Astrocyte of the spinal cord (primary cell): ENCODE results near the gene ABCA13.

Source experiments
- DNase-seq: peaks from one replicate; pipeline ENCODE4 v3.0.0; 2011; ENCODE audit warnings: low read depth, low spot score
- H3K4me3 ChIP-seq: 2 replicates; pipeline ENCODE4 v1.5.1; 2011; ENCODE audit warnings: low read depth, mild to moderate bottlenecking, low read length, moderate library complexity
- CTCF ChIP-seq: IDR thresholded peaks from 2 replicates; pipeline ENCODE4 v1.5.1; 2012; ENCODE audit warnings: low read depth, mild to moderate bottlenecking, low read length, inconsistent platforms
- in situ Hi-C: cut with HindIII; loops from 2 replicates; pipeline ENCODE4 v1.10.0; 2017; ENCODE audit warnings: low sequenced_read_pairs

The ABCA13 gene

GRCh38 chr7:48466713-48467112 is 295.5 kb downstream of the ABCA13 start:
- DNase-seq, result no peak
- in situ Hi-C loops, result no loop called here
- H3K4me3 ChIP-seq, result no peak overlapping the region
- TF ChIP-seq CTCF, result no peak

GRCh38 chr7:48471196-48471595 is 299.9 kb downstream of the ABCA13 start:
- no peak for TF ChIP-seq CTCF
- in situ Hi-C loops, result no loop called here
- no peak for DNase-seq

GRCh38 chr7:48472640-48473039 is 301.4 kb downstream of the ABCA13 start:
- no peak for TF ChIP-seq CTCF
- in situ Hi-C loops, result no loop called here
- DNase-seq, result no peak
- no peak overlapping the region for H3K4me3 ChIP-seq

More at GRCh38 chr7:48471196-48471595, 299.9 kb downstream of the ABCA13 start:
- H3K4me3 ChIP-seq, result no peak overlapping the region

- TF ChIP-seq CTCF, result no peak
- no peak for DNase-seq
- in situ Hi-C loops, result no loop called here
- H3K4me3 ChIP-seq, result no peak overlapping the region
These were observed 302.1 kb downstream of the ABCA13 start for GRCh38 chr7:48473205-48473865.

GRCh38 chr7:48481235-48481634 is 310.0 kb downstream of the ABCA13 start:
- no peak for DNase-seq
- in situ Hi-C loops, result no loop called here
- TF ChIP-seq CTCF, result no peak
- H3K4me3 ChIP-seq, result no peak overlapping the region

GRCh38 chr7:48497521-48497920 is 326.3 kb downstream of the ABCA13 start:
- no peak for DNase-seq
- H3K4me3 ChIP-seq, result no peak overlapping the region
- in situ Hi-C loops, result no loop called here
- TF ChIP-seq CTCF, result no peak
